Caco-2 (cell line): Measurements from ENCODE around the gene RNF4. TPM values are rescaled to one million over a fixed set of nuclear protein-coding genes. Genes with fewer than 3 reads are reported as not detected.

ENCODE experiments used
- BruUV-seq: library from RNA; stranded (reverse); fragments of 400-500 nt; replicated peaks from 2 replicates; lab custom pipeline; 2021; lab: Mats Ljungman, UMichigan
- CTCF ChIA-PET: fragments of 300-600 bp; sonication (Branson Sonifier 250); formaldehyde crosslinking; loops from one replicate; lab custom pipeline; 2022; ENCODE audit warnings: antibody characterized with exemption; lab: Charles Lee
- POLR2A ChIA-PET: fragments of 300-600 bp; sonication (Branson Sonifier 250); formaldehyde crosslinking; loops from one replicate; lab custom pipeline; 2022; ENCODE audit warnings: antibody characterized with exemption; lab: Charles Lee
- DNase-seq, 2 experiments: peaks; one replicate each; pipeline versions ENCODE4 v3.0.0 to v3.0.0-alpha.2; 2020 to 2022
- H3K27me3 ChIP-seq: replicated peaks from 2 replicates; pipeline ENCODE4 v1.6.0; 2011; ENCODE audit warnings: low read length; ENCODE audit not compliant: control insufficient read depth, insufficient read depth
- H3K36me3 ChIP-seq: 2 replicates; pipeline ENCODE4 v1.5.1; 2011; ENCODE audit warnings: low read length; ENCODE audit not compliant: control insufficient read depth, insufficient read depth
- H3K4me1 ChIP-seq: fragments of 250-450 bp; sonication (Bioruptor Pico); 2 replicates; pipeline ENCODE4 v1.5.1; 2020; ENCODE audit warnings: mild to moderate bottlenecking
- H3K4me3 ChIP-seq: 2 replicates; pipeline ENCODE4 v1.5.1; 2011; ENCODE audit warnings: low read depth, mild to moderate bottlenecking, control low read depth, low read length
- H3K9me3 ChIP-seq: fragments of 250-450 bp; sonication (Bioruptor Pico); 2 replicates; pipeline ENCODE4 v1.5.1; 2020; ENCODE audit warnings: mild to moderate bottlenecking, moderate library complexity
- H3K27ac Mint-ChIP-seq: one replicate; pipeline ENCODE4 v1.8.0; 2022; ENCODE audit warnings: mixed read lengths; ENCODE audit not compliant: unreplicated experiment
- H3K27me3 Mint-ChIP-seq: one replicate; pipeline ENCODE4 v1.8.0; 2022; ENCODE audit warnings: mixed read lengths; ENCODE audit not compliant: insufficient read depth, unreplicated experiment
- H3K36me3 Mint-ChIP-seq: one replicate; pipeline ENCODE4 v1.8.0; 2022; ENCODE audit warnings: mild to moderate bottlenecking, mixed read lengths; ENCODE audit not compliant: insufficient read depth, unreplicated experiment
- H3K4me1 Mint-ChIP-seq: one replicate; pipeline ENCODE4 v1.8.0; 2022; ENCODE audit warnings: low read depth, mixed read lengths; ENCODE audit not compliant: unreplicated experiment
- H3K4me3 Mint-ChIP-seq: one replicate; pipeline ENCODE4 v1.8.0; 2022; ENCODE audit warnings: mild to moderate bottlenecking, moderate library complexity, mixed read lengths; ENCODE audit not compliant: unreplicated experiment
- H3K9me3 Mint-ChIP-seq: one replicate; pipeline ENCODE4 v1.8.0; 2022; ENCODE audit warnings: mixed read lengths; ENCODE audit not compliant: unreplicated experiment
- intact Hi-C: fragments of 100-400 bp; cut with micrococcal nuclease; formaldehyde crosslinking; loops from one replicate; pipeline ENCODE4 v1.10.0; 2022; ENCODE audit not compliant: unreplicated experiment
- total RNA-seq: library from RNA; stranded (reverse); gene quantifications from 2 replicates; pipeline ENCODE4 v1.2.3, GENCODE V29; 2022
- TF ChIP-seq, protein P1 (sequence below), 2 experiments: fragments of 200-600 bp in 1 of 2; IDR thresholded peaks; 1 replicate in 1 of 2; 2 replicates in 1 of 2; pipeline versions ENCODE4 v1.5.1 to v1.8.0; 2011 to 2022; ENCODE audit warnings: antibody characterized with exemption in 1 of 2, control low read depth in 1 of 2, inconsistent platforms in 1 of 2, low read depth in 1 of 2, low read length in 1 of 2, mild to moderate bottlenecking in 1 of 2, moderate library complexity in 1 of 2; ENCODE audit not compliant: insufficient read depth in 1 of 2, severe bottlenecking in 1 of 2, unreplicated experiment in 1 of 2

The RNF4 gene
- total RNA-seq, 1 experiment from 2014 or later, result 75.4 TPM

DNA sequence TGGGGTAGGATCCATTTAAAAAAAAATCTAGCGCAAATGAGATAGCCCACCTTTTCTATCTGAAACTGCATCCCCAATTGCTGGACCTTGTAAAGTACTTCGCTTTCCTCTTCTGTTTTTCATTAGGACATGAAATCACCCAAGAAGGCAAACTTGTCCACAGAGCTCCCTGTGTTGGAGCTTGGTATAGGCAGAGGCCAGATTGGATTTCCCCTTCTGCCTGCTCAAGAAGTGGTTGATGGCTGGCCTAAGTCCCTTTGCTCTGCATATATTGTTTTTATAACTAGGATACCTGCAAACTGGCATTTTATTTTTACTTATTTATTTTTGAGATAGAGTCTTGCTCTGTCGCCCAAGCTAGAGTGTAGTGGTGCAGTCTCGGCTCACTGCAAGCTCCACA is 28.4 kb downstream of the RNF4 start:
- H3K27me3 Mint-ChIP-seq, result no peaks in the 10 kb centered on the region
- ChIA-PET POLR2A (interaction anchor here (0.6 kb wide), 1 partner anchor 125 kb away, joined by 14 read pairs; no protein-coding TSS in a partner anchor), CTCF (no interaction called here)
- peaks cover 94% of the 10 kb centered on the region for H3K36me3 Mint-ChIP-seq
- intact Hi-C loops, result no loop called here
- H3K4me1 ChIP-seq, result no peaks in the 10 kb centered on the region
- TF ChIP-seq, protein P1, sequence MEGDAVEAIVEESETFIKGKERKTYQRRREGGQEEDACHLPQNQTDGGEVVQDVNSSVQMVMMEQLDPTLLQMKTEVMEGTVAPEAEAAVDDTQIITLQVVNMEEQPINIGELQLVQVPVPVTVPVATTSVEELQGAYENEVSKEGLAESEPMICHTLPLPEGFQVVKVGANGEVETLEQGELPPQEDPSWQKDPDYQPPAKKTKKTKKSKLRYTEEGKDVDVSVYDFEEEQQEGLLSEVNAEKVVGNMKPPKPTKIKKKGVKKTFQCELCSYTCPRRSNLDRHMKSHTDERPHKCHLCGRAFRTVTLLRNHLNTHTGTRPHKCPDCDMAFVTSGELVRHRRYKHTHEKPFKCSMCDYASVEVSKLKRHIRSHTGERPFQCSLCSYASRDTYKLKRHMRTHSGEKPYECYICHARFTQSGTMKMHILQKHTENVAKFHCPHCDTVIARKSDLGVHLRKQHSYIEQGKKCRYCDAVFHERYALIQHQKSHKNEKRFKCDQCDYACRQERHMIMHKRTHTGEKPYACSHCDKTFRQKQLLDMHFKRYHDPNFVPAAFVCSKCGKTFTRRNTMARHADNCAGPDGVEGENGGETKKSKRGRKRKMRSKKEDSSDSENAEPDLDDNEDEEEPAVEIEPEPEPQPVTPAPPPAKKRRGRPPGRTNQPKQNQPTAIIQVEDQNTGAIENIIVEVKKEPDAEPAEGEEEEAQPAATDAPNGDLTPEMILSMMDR (IDR thresholded peaks at IDR 0.05; ENCODE audit: insufficient read depth in 1 of 2, low read depth in 1 of 2, low read length in 1 of 2, severe bottlenecking in 1 of 2, unreplicated experiment in 1 of 2), result no peak
- no peak overlapping the region for H3K4me3 ChIP-seq
- BruUV-seq, result no TSS peak
- H3K9me3 Mint-ChIP-seq, result no peaks in the 10 kb centered on the region
- H3K4me3 Mint-ChIP-seq, result no peak overlapping the region
- peaks cover 2% of the 10 kb centered on the region for H3K36me3 ChIP-seq
- no peaks in the 10 kb centered on the region for H3K27me3 ChIP-seq
- no peaks in the 10 kb centered on the region for H3K9me3 ChIP-seq
- no peak overlapping the region for H3K27ac Mint-ChIP-seq
- no peaks in the 10 kb centered on the region for H3K4me1 Mint-ChIP-seq
- DNase-seq, result no peak

DNA sequence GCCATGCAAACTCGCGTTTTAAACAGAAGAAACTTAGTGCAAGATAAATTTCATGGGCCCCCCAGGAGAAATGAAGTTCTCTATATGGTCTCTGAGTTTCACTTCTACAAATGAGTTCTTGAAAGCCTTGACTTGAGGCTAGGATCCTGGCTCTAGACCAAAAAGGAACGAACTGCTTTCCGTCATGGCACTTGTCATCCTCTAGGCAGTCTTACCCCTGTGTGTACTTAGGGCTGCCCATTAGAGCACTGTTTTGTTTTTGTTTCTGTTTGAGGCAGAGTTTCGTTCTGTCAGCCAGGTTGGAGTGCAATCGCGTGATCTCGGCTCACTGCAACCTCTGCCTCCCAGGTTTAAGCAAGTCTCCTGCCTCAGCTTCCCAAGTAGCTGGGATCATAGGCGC is 29.0 kb downstream of the RNF4 start:
- CTCF ChIA-PET, result no interaction called here
- H3K4me3 ChIP-seq, result no peak overlapping the region
- H3K9me3 ChIP-seq, result no peaks in the 10 kb centered on the region
- H3K27me3 Mint-ChIP-seq, result no peaks in the 10 kb centered on the region
- no peaks in the 10 kb centered on the region for H3K9me3 Mint-ChIP-seq
- TF ChIP-seq, protein P1 (IDR thresholded peaks at IDR 0.05; ENCODE audit: insufficient read depth in 1 of 2, low read depth in 1 of 2, low read length in 1 of 2, severe bottlenecking in 1 of 2, unreplicated experiment in 1 of 2), result no peak
- BruUV-seq, result no TSS peak
- H3K4me3 Mint-ChIP-seq, result no peak overlapping the region
- intact Hi-C loops, result no loop called here
- no peak for DNase-seq
- no peak overlapping the region for H3K27ac Mint-ChIP-seq
- H3K4me1 Mint-ChIP-seq, result no peaks in the 10 kb centered on the region
- H3K27me3 ChIP-seq, result no peaks in the 10 kb centered on the region
- POLR2A ChIA-PET, result no interaction called here
- H3K36me3 Mint-ChIP-seq, result peaks cover 89% of the 10 kb centered on the region
- H3K36me3 ChIP-seq, result peaks cover 2% of the 10 kb centered on the region
- H3K4me1 ChIP-seq, result no peaks in the 10 kb centered on the region

DNA sequence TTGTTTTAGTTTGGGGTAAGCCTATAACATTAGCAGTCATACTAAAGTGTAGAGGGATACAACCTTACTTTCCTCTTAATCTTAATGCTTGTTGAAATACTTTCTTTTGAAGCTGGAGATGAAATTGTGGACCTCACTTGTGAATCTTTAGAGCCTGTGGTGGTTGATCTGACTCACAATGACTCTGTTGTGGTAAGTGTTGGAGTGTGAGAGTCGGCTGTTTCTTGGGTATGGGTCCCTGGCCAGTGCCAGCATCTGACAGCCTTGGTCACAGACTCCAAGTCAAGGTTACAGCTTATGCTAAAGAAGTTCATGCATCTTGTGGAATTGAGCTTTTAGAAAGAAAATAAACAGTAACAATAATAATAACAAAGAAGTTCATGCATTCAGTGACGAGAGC is 31.6 kb downstream of the RNF4 start:
- peaks cover 80% of the 10 kb centered on the region for H3K36me3 Mint-ChIP-seq

More for the DNA sequence above, 31.6 kb downstream of the RNF4 start:
- Histone ChIP-seq H3K4me3 (no peak overlapping the region), H3K9me3 (no peaks in the 10 kb centered on the region), H3K4me1 (no peaks in the 10 kb centered on the region), H3K27me3 (no peaks in the 10 kb centered on the region), H3K36me3 (peaks cover 2% of the 10 kb centered on the region)
- H3K9me3 Mint-ChIP-seq, result no peaks in the 10 kb centered on the region
- H3K4me1 Mint-ChIP-seq, result no peaks in the 10 kb centered on the region
- BruUV-seq, result no TSS peak
- intact Hi-C loops, result no loop called here
- H3K27me3 Mint-ChIP-seq, result no peaks in the 10 kb centered on the region
- no peak overlapping the region for H3K27ac Mint-ChIP-seq
- no peak overlapping the region for H3K4me3 Mint-ChIP-seq
- TF ChIP-seq, protein P1 (IDR thresholded peaks at IDR 0.05; ENCODE audit: insufficient read depth in 1 of 2, low read depth in 1 of 2, low read length in 1 of 2, severe bottlenecking in 1 of 2, unreplicated experiment in 1 of 2), result no peak
- DNase-seq, result no peak
- ChIA-PET CTCF (no interaction called here), POLR2A (no interaction called here)
